GM12878 (cell line): ENCODE data around the gene HPSE. TPM values are rescaled to one million over a fixed set of nuclear protein-coding genes. Genes with fewer than 3 reads are reported as not detected.

Experiments
- BACH1 ChIP-seq: fragments of 450-650 bp; IDR thresholded peaks from 2 replicates; pipeline ENCODE4 v1.6.1; 2017; ENCODE audit warnings: mild to moderate bottlenecking, borderline replicate concordance
- BCL3 ChIP-seq: IDR thresholded peaks from 2 replicates; pipeline ENCODE4 v1.6.1; 2011; ENCODE audit warnings: borderline replicate concordance, low read depth, mild to moderate bottlenecking, moderate library complexity, low read length; ENCODE audit not compliant: insufficient read depth, poor library complexity, severe bottlenecking
- GABPA ChIP-seq: IDR thresholded peaks from 2 replicates; pipeline ENCODE4 v1.6.1; 2014; ENCODE audit warnings: antibody characterized with exemption, low read depth, mild to moderate bottlenecking, inconsistent platforms
- IRF3 ChIP-seq: fragments of 450-650 bp; IDR thresholded peaks from 2 replicates; pipeline ENCODE4 v1.6.1; 2014; ENCODE audit warnings: mild to moderate bottlenecking
- MAX ChIP-seq: IDR thresholded peaks from 2 replicates; pipeline ENCODE4 v1.6.1; 2012; ENCODE audit warnings: low read depth, low read length, improper control_type of control experiment
- MTA2 ChIP-seq: fragments of 450-650 bp; IDR thresholded peaks from 2 replicates; pipeline ENCODE4 v1.6.1; 2016; ENCODE audit warnings: low read depth, mild to moderate bottlenecking, moderate library complexity
- MYC ChIP-seq: IDR thresholded peaks from 2 replicates; pipeline ENCODE4 v1.6.1; 2011; ENCODE audit warnings: mild to moderate bottlenecking, low read length, moderate library complexity, inconsistent platforms; ENCODE audit not compliant: insufficient read depth, insufficient replicate concordance, insufficient read length, severe bottlenecking
- NBN ChIP-seq: fragments of 450-650 bp; IDR thresholded peaks from 2 replicates; pipeline ENCODE4 v1.6.1; 2016
- NFIC ChIP-seq: IDR thresholded peaks from 2 replicates; pipeline ENCODE4 v1.6.1; 2012; ENCODE audit warnings: low read depth, mild to moderate bottlenecking, inconsistent platforms, low read length, moderate library complexity
- NR2F1 ChIP-seq: fragments of 450-650 bp; conservative IDR thresholded peaks from 2 replicates; pipeline ENCODE4 v1.6.1; 2017; ENCODE audit warnings: mild to moderate bottlenecking
- POU2F2 ChIP-seq: IDR thresholded peaks from 3 replicates; pipeline ENCODE4 v1.6.1; 2011; ENCODE audit warnings: low read depth, mild to moderate bottlenecking, low read length, borderline replicate concordance
- SIX5 ChIP-seq: IDR thresholded peaks from 2 replicates; pipeline ENCODE4 v1.6.1; 2011; ENCODE audit warnings: mild to moderate bottlenecking, low read depth, low read length, moderate library complexity; ENCODE audit not compliant: severe bottlenecking
- ZBED1 ChIP-seq: IDR thresholded peaks from 2 replicates; pipeline ENCODE4 v1.6.1; 2016; ENCODE audit warnings: borderline replicate concordance
- ZNF384 ChIP-seq: IDR thresholded peaks from 2 replicates; pipeline ENCODE4 v1.6.1; 2012; ENCODE audit warnings: low read depth, mild to moderate bottlenecking, low read length, improper control_type of control experiment, borderline replicate concordance
- polyA plus RNA-seq, 11 experiments: library from polyadenylated mRNA; depleted of rRNA in 4 of 11; unstranded in 6 of 11; stranded (reverse) in 5 of 11; fragments of >200 nt; fragmentation: Nextera tagmentation in 4 of 11; fragmentation: Illumina TruSeq in 1 of 11; extraction: Ambion mirVana in 4 of 11; extraction: Trizol in 1 of 11; gene quantifications; 1 replicate in 1 of 11; 2 replicates in 10 of 11; pipeline versions ENCODE4 v1.2.1 to v1.2.3, GENCODE V29; 2011 to 2016; ENCODE audit warnings: inconsistent platforms in 2 of 11, missing spikeins in 2 of 11, low read depth in 1 of 11
- total RNA-seq, 4 experiments: library from RNA; depleted of rRNA in 3 of 4; stranded (reverse); fragments of >200 nt in 3 of 4; fragmentation: Illumina TruSeq in 1 of 4; extraction: Trizol in 1 of 4; gene quantifications; 2 replicates each; pipeline versions ENCODE4 v1.2.1 to v1.2.3, GENCODE V29; 2013 to 2021
- TF ChIP-seq, protein P1 (sequence below): IDR thresholded peaks from 2 replicates; pipeline ENCODE4 v1.6.1; 2012; ENCODE audit warnings: mild to moderate bottlenecking, low read depth, low read length
- TF ChIP-seq, protein P2 (sequence below): fragments of 450-650 bp; IDR thresholded peaks from 2 replicates; pipeline ENCODE4 v1.6.1; 2016; ENCODE audit warnings: mild to moderate bottlenecking
- TF ChIP-seq, protein P3 (sequence below): fragments of 450-650 bp; IDR thresholded peaks from 2 replicates; pipeline ENCODE4 v1.6.1; 2016; ENCODE audit warnings: mild to moderate bottlenecking

Gene HPSE
- total and polyA plus RNA-seq, 10 of the 15 experiments (the other 5 are each of a cell fraction or from before 2014, with no cell fraction given) = 0.16 to 0.89 (median 0.58) TPM

DNA sequence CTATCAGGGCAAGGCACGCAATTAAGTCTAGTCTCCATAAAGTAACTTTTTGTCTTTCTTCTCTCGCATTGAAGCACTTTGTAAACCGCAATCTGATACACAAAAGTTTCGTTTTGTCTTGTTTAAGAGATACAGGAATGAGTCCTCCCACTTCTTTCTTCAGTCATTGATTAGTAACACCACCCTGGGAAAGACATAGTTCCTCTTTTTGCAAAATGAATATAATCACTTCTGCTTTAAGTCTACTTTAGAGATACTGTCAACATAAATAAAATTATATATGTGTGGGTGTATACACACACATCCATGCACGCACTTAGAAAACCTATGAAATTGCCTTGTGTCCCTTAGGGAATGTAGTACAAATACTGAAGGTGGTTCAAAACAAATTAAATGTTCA is 61.7 kb downstream of the HPSE start (continued):
- peak; percentile 98 for TF ChIP-seq NFIC
- TF ChIP-seq BACH1 = peak; percentile 92
- no peak for TF ChIP-seq GABPA
- TF ChIP-seq ZBED1 = peak; percentile 86; the same call in 1 of the 2 replicates
- peak; percentile 87 for TF ChIP-seq NBN
- TF ChIP-seq IRF3 = no peak
- TF ChIP-seq NR2F1 = peak; percentile 73
- TF ChIP-seq, protein P1, sequence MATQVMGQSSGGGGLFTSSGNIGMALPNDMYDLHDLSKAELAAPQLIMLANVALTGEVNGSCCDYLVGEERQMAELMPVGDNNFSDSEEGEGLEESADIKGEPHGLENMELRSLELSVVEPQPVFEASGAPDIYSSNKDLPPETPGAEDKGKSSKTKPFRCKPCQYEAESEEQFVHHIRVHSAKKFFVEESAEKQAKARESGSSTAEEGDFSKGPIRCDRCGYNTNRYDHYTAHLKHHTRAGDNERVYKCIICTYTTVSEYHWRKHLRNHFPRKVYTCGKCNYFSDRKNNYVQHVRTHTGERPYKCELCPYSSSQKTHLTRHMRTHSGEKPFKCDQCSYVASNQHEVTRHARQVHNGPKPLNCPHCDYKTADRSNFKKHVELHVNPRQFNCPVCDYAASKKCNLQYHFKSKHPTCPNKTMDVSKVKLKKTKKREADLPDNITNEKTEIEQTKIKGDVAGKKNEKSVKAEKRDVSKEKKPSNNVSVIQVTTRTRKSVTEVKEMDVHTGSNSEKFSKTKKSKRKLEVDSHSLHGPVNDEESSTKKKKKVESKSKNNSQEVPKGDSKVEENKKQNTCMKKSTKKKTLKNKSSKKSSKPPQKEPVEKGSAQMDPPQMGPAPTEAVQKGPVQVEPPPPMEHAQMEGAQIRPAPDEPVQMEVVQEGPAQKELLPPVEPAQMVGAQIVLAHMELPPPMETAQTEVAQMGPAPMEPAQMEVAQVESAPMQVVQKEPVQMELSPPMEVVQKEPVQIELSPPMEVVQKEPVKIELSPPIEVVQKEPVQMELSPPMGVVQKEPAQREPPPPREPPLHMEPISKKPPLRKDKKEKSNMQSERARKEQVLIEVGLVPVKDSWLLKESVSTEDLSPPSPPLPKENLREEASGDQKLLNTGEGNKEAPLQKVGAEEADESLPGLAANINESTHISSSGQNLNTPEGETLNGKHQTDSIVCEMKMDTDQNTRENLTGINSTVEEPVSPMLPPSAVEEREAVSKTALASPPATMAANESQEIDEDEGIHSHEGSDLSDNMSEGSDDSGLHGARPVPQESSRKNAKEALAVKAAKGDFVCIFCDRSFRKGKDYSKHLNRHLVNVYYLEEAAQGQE = 0 out of 2 replicates have a peak, but pooled peaks have one; percentile 9
- TF ChIP-seq, protein P2, sequence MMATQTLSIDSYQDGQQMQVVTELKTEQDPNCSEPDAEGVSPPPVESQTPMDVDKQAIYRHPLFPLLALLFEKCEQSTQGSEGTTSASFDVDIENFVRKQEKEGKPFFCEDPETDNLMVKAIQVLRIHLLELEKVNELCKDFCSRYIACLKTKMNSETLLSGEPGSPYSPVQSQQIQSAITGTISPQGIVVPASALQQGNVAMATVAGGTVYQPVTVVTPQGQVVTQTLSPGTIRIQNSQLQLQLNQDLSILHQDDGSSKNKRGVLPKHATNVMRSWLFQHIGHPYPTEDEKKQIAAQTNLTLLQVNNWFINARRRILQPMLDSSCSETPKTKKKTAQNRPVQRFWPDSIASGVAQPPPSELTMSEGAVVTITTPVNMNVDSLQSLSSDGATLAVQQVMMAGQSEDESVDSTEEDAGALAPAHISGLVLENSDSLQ = peak; percentile 14; the same call in 1 of the 2 replicates
- no peak for TF ChIP-seq SIX5
- peak; percentile 57 for TF ChIP-seq BCL3
- TF ChIP-seq, protein P3, sequence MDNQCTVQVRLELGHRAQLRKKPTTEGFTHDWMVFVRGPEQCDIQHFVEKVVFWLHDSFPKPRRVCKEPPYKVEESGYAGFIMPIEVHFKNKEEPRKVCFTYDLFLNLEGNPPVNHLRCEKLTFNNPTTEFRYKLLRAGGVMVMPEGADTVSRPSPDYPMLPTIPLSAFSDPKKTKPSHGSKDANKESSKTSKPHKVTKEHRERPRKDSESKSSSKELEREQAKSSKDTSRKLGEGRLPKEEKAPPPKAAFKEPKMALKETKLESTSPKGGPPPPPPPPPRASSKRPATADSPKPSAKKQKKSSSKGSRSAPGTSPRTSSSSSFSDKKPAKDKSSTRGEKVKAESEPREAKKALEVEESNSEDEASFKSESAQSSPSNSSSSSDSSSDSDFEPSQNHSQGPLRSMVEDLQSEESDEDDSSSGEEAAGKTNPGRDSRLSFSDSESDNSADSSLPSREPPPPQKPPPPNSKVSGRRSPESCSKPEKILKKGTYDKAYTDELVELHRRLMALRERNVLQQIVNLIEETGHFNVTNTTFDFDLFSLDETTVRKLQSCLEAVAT = peak; percentile 77; the same call in 1 of the 2 replicates
- TF ChIP-seq MTA2 = peak; percentile 100
- peak; percentile 64; the same call in 2 of the 3 replicates for TF ChIP-seq POU2F2
- no peak for TF ChIP-seq MYC
- no peak for TF ChIP-seq MAX
- no peak for TF ChIP-seq ZNF384
